ENCODE measurements around the gene IFT20. TPM values are rescaled to one million over a fixed set of nuclear protein-coding genes. Genes with fewer than 3 reads are reported as not detected.

The IFT20 gene
- total RNA-seq, 2 experiments from 2014 or later, result 52.6 to 53.1 TPM

DNA sequence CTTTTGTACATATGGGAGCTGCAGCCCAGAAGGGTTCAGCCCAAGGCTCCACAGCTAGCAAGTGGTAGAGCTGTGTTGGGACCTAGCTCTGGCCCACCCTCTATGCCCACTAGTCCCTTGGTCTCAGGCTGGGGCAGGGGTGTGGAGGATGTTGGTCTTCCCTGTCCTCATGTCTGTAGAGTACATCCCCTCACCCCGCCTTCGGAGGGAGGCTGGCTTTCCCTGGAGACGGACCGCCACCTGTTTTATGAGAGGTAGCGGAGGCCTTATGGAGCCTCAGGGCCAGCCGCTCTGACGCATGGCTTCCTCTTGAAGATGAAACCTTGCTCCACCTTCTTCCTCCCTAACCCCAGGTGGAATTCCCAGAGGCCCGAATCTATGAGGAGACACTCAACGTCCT lies 8.7 kb upstream of the IFT20 start:
- H3K9me3 Mint-ChIP-seq, result no peaks in the 10 kb centered on the region
- no peaks in the 10 kb centered on the region for H3K4me1 Mint-ChIP-seq (ENCODE audit: low read depth)
- H3K4me3 Mint-ChIP-seq, result no peak overlapping the region
- no peaks in the 10 kb centered on the region for H3K27me3 Mint-ChIP-seq
- H3K27ac Mint-ChIP-seq, result peak overlapping the region; percentile 36
- Histone ChIP-seq H3K27me3 (ENCODE audit: control insufficient read depth in 1 of 2, insufficient read depth in 2 of 2, low read length in 2 of 2) (no peaks in the 10 kb centered on the region), H3K4me3 (ENCODE audit: low read length) (no peak overlapping the region), H3K27ac (ENCODE audit: low read depth in 1 of 2, low read length in 2 of 2) (no peak overlapping the region), H3K36me3 (ENCODE audit: insufficient read depth, low read length) (peaks cover 91% of the 10 kb centered on the region), H3K4me1 (ENCODE audit: insufficient read depth, low read length) (no peaks in the 10 kb centered on the region), H3K9me3 (ENCODE audit: control insufficient read depth in 1 of 2, insufficient read depth in 1 of 2, low read length in 2 of 2) (peaks cover 0 to 3% of the 10 kb centered on the region in 2 experiments)
- ATAC-seq (ENCODE audit: poor library complexity) (no peak), DNase-seq (no peak)
- TF ChIP-seq, protein P1, sequence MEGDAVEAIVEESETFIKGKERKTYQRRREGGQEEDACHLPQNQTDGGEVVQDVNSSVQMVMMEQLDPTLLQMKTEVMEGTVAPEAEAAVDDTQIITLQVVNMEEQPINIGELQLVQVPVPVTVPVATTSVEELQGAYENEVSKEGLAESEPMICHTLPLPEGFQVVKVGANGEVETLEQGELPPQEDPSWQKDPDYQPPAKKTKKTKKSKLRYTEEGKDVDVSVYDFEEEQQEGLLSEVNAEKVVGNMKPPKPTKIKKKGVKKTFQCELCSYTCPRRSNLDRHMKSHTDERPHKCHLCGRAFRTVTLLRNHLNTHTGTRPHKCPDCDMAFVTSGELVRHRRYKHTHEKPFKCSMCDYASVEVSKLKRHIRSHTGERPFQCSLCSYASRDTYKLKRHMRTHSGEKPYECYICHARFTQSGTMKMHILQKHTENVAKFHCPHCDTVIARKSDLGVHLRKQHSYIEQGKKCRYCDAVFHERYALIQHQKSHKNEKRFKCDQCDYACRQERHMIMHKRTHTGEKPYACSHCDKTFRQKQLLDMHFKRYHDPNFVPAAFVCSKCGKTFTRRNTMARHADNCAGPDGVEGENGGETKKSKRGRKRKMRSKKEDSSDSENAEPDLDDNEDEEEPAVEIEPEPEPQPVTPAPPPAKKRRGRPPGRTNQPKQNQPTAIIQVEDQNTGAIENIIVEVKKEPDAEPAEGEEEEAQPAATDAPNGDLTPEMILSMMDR (IDR thresholded peaks at IDR 0.05), result no peak
- CTCF ChIA-PET, result no interaction called here
- POLR2A ChIA-PET, result interaction anchor here (0.6 to 0.8 kb wide), 2 partner anchors 14 kb away, joined by 3 read pairs; partner anchors contain the start of gene POLDIP2
- intact Hi-C loops (cut with DNase I, micrococcal nuclease), result no loop called here
- peaks cover 82% of the 10 kb centered on the region for H3K36me3 Mint-ChIP-seq (ENCODE audit: low read depth)

DNA sequence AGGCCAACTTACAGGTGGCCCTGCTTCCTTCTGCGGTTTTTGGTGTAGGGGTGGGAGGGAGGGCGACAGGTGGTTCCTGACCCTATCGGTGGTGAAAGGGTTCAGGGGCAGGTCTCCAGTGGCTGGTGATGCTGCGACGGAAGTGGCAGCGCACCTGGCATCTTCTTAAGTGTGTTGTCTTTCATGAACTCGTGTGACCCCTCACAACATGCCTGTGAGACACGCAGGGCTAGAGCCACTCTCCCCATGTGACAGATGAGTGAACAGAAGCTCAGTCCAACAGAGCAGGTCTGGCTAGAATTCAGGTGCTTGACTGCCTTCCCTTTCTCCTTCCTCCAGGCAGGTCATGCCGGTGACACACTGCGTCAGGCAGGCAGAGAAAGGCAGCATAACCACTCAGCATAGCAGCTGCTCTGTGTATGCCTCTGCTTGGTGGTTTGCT lies 8.2 kb upstream of the IFT20 start:
- no peaks in the 10 kb centered on the region for H3K4me1 ChIP-seq (ENCODE audit: insufficient read depth, low read length)
- H3K27me3 ChIP-seq (ENCODE audit: control insufficient read depth in 1 of 2, insufficient read depth in 2 of 2, low read length in 2 of 2), result no peaks in the 10 kb centered on the region
- Mint-ChIP-seq H3K9me3 (no peaks in the 10 kb centered on the region), H3K36me3 (ENCODE audit: low read depth) (peaks cover 77% of the 10 kb centered on the region), H3K4me3 (no peak overlapping the region), H3K4me1 (ENCODE audit: low read depth) (peaks cover 2% of the 10 kb centered on the region), H3K27me3 (no peaks in the 10 kb centered on the region), H3K27ac (peak overlapping the region; percentile 36)
- no peak overlapping the region for H3K4me3 ChIP-seq (ENCODE audit: low read length)
- TF ChIP-seq, protein P1 (IDR thresholded peaks at IDR 0.05), result no peak
- intact Hi-C loops (cut with DNase I, micrococcal nuclease), result no loop called here
- ATAC-seq (ENCODE audit: poor library complexity) (peak; percentile 32), DNase-seq (no peak)
- H3K9me3 ChIP-seq (ENCODE audit: control insufficient read depth in 1 of 2, insufficient read depth in 1 of 2, low read length in 2 of 2), result peaks cover 0 to 3% of the 10 kb centered on the region in 2 experiments
- H3K27ac ChIP-seq (ENCODE audit: low read depth in 1 of 2, low read length in 2 of 2), result no peak overlapping the region
- ChIA-PET CTCF (no interaction called here), POLR2A (interaction anchor here (0.8 kb wide), 1 partner anchor 14 kb away, joined by 3 read pairs; the partner anchor contains the start of gene POLDIP2)
- H3K36me3 ChIP-seq (ENCODE audit: insufficient read depth, low read length), result peaks cover 89% of the 10 kb centered on the region

DNA sequence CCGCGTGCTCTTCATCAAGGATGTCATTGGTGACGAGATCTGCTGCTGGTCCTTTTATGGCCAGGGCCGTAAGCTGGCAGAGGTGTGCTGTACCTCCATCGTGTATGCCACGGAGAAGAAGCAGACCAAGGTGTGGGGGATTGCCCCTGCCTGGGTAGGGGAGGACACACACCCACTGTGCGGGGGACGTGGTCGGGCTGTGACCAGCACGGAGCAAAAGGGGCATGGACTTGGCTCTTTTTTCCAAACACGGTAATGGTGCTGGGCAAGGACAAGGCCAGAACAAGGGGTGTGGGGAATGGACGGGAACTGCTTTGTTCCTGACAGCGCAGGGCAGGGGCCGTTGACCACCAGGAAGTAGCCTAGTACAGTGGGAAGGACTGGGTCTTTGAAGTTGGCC lies 7.0 kb upstream of the IFT20 start:
- Mint-ChIP-seq H3K4me3 (no peak overlapping the region), H3K27ac (no peak overlapping the region), H3K9me3 (no peaks in the 10 kb centered on the region), H3K4me1 (ENCODE audit: low read depth) (peaks cover 13% of the 10 kb centered on the region), H3K36me3 (ENCODE audit: low read depth) (peaks cover 67% of the 10 kb centered on the region), H3K27me3 (no peaks in the 10 kb centered on the region)
- ATAC-seq (ENCODE audit: poor library complexity), result no peak
- CTCF ChIA-PET, result no interaction called here
- no peak overlapping the region for H3K27ac ChIP-seq (ENCODE audit: low read depth in 1 of 2, low read length in 2 of 2)
- no peaks in the 10 kb centered on the region for H3K27me3 ChIP-seq (ENCODE audit: control insufficient read depth in 1 of 2, insufficient read depth in 2 of 2, low read length in 2 of 2)
- intact Hi-C loops (cut with DNase I, micrococcal nuclease), result no loop called here
- H3K4me1 ChIP-seq (ENCODE audit: insufficient read depth, low read length), result peaks cover 1% of the 10 kb centered on the region
- DNase-seq, result no peak
- peaks cover 0 to 3% of the 10 kb centered on the region in 2 experiments for H3K9me3 ChIP-seq (ENCODE audit: control insufficient read depth in 1 of 2, insufficient read depth in 1 of 2, low read length in 2 of 2)
- peaks cover 81% of the 10 kb centered on the region for H3K36me3 ChIP-seq (ENCODE audit: insufficient read depth, low read length)
- TF ChIP-seq, protein P1 (IDR thresholded peaks at IDR 0.05), result no peak
- POLR2A ChIA-PET, result no interaction called here
- H3K4me3 ChIP-seq (ENCODE audit: low read length), result no peak overlapping the region
